Diencephalon (tissue), 1 donor: Measurements from ENCODE around the gene HMGA1. TPM values are rescaled to one million over a fixed set of nuclear protein-coding genes. Genes with fewer than 3 reads are reported as not detected.

ENCODE experiments used
- small RNA-seq: library from RNA; depleted of rRNA; stranded (forward); fragments of <200 nt; gene quantifications from one replicate; pipeline ENCODE3, GENCODE V24; 2014
- total RNA-seq: library from RNA; depleted of rRNA; stranded (reverse); fragments of >200 nt; gene quantifications from one replicate; pipeline ENCODE4 v1.2.3, GENCODE V29; 2014

The HMGA1 gene
- total RNA-seq: 35.8 TPM

GRCh38 chr6:34236443-34237315 is at the start of gene HMGA1:
HMGA1 (plus strand) TSS chr6:34236873; CDS start chr6:34240781, 3,908 bp downstream.

GRCh38 chr6:34248727-34249468 is 12.2 kb downstream of the HMGA1 start, which contains the start of gene SMIM29:
SMIM29 (minus strand) TSS chr6:34249006; CDS start chr6:34247791, 1,215 bp downstream.

Small RNA genes lying within 50 kb of the gene (small RNA-seq; reads per million reads assigned to genes)
- not detected for gene MIR6835

Other genes starting within 250 kb of the HMGA1 start
- gene GRM4, start 90.8 kb upstream of the HMGA1 start, total RNA-seq: 19.4 TPM
- 26.3 TPM for gene SMIM29, start 12.1 kb downstream of the HMGA1 start, total RNA-seq
- 149 TPM for gene NUDT3, start 155.8 kb downstream of the HMGA1 start, total RNA-seq
- gene RPS10, start 189.2 kb downstream of the HMGA1 start, total RNA-seq: 835 TPM
- gene PACSIN1, start 229.2 kb downstream of the HMGA1 start, total RNA-seq: 13.6 TPM